IMR-90 (cell line): ENCODE results near the gene LRRFIP1. TPM values are rescaled to one million over a fixed set of nuclear protein-coding genes. Genes with fewer than 3 reads are reported as not detected.

Experiments
- ATAC-seq: fragments of 200-7000 bp; cut with Tn5 transposase; 2 replicates; pipeline ENCODE4 v1.9.1; 2020; ENCODE audit warnings: low read depth, mild to moderate bottlenecking, moderate library complexity
- BruUV-seq: library from RNA; stranded (reverse); fragments of 400-500 nt; replicated peaks from 2 replicates; lab custom pipeline; 2021; lab: Mats Ljungman, UMichigan
- CTCF ChIA-PET: fragments of 300-600 bp; formaldehyde crosslinking; extraction: SDS; loops from one replicate; lab custom pipeline; 2021; ENCODE audit warnings: antibody characterized with exemption; lab: Yijun Ruan, JAX
- POLR2A ChIA-PET: fragments of 300-600 bp; sonication (Branson Sonifier 250); formaldehyde crosslinking; loops from one replicate; lab custom pipeline; 2022; ENCODE audit warnings: antibody characterized with exemption; ENCODE audit not compliant: unreplicated experiment; lab: Charles Lee
- DNase-seq: peaks from one replicate; pipeline ENCODE4 v3.0.0; 2013
- H2AFZ ChIP-seq: replicated peaks from 2 replicates; pipeline ENCODE3; 2013; ENCODE audit warnings: low read length, mild to moderate bottlenecking; ENCODE audit not compliant: poor library complexity
- H2AK5ac ChIP-seq: 2 replicates; pipeline ENCODE4 v1.6.1; 2013; ENCODE audit warnings: low read depth, low read length, inconsistent platforms
- H2AK9ac ChIP-seq: replicated peaks from 2 replicates; pipeline ENCODE3; 2013; ENCODE audit warnings: mild to moderate bottlenecking, low read depth, low read length, moderate library complexity; ENCODE audit not compliant: poor library complexity
- H2BK120ac ChIP-seq: 2 replicates; pipeline ENCODE4 v1.6.1; 2013; ENCODE audit warnings: low read depth, low read length, inconsistent platforms
- H2BK15ac ChIP-seq: 3 replicates; pipeline ENCODE4 v1.6.1; 2013; ENCODE audit warnings: low read depth, low read length, inconsistent platforms
- H2BK20ac ChIP-seq: 2 replicates; pipeline ENCODE4 v1.6.1; 2013; ENCODE audit warnings: low read depth, mild to moderate bottlenecking, inconsistent platforms, low read length, moderate library complexity
- H2BK5ac ChIP-seq: 2 replicates; pipeline ENCODE4 v1.6.1; 2013; ENCODE audit warnings: mild to moderate bottlenecking, low read depth, low read length, inconsistent platforms; ENCODE audit not compliant: poor library complexity, severe bottlenecking
- H3K14ac ChIP-seq: replicated peaks from 2 replicates; pipeline ENCODE4 v1.6.1; 2013; ENCODE audit warnings: low read depth, low read length, inconsistent platforms
- H3K18ac ChIP-seq: 2 replicates; pipeline ENCODE4 v1.6.1; 2013; ENCODE audit warnings: low read depth, low read length, control low read depth
- H3K23ac ChIP-seq: 2 replicates; pipeline ENCODE4 v1.6.1; 2013; ENCODE audit warnings: low read depth, low read length, inconsistent platforms
- H3K27ac ChIP-seq: 2 replicates; pipeline ENCODE4 v1.5.1; 2013; ENCODE audit warnings: mild to moderate bottlenecking, control low read depth, low read length; ENCODE audit not compliant: insufficient read depth
- H3K27me3 ChIP-seq: 2 replicates; pipeline ENCODE4 v1.6.1; 2013; ENCODE audit warnings: low read length; ENCODE audit not compliant: control insufficient read depth, insufficient read depth
- H3K36me3 ChIP-seq: 2 replicates; pipeline ENCODE4 v1.6.1; 2013; ENCODE audit warnings: low read length, mixed read lengths; ENCODE audit not compliant: control insufficient read depth, insufficient read depth
- H3K4ac ChIP-seq: 2 replicates; pipeline ENCODE4 v1.6.1; 2013; ENCODE audit warnings: low read depth, low read length, inconsistent platforms
- H3K4me1 ChIP-seq: 2 replicates; pipeline ENCODE4 v1.6.1; 2013; ENCODE audit warnings: low read length, mixed read lengths; ENCODE audit not compliant: control insufficient read depth, insufficient read depth
- H3K4me2 ChIP-seq: 2 replicates; pipeline ENCODE4 v1.6.1; 2013; ENCODE audit warnings: low read depth, mild to moderate bottlenecking, control low read depth, low read length, moderate library complexity
- H3K4me3 ChIP-seq: 2 replicates; pipeline ENCODE4 v1.5.1; 2013; ENCODE audit warnings: low read depth, mild to moderate bottlenecking, control low read depth, low read length, moderate library complexity; ENCODE audit not compliant: insufficient read depth
- H3K56ac ChIP-seq: 2 replicates; pipeline ENCODE4 v1.6.1; 2013; ENCODE audit warnings: low read length, inconsistent platforms; ENCODE audit not compliant: insufficient read depth; ENCODE audit errors: extremely low read depth
- H3K79me1 ChIP-seq, 2 experiments: 2 replicates each; pipeline ENCODE4 v1.6.1; 2013; ENCODE audit warnings: low read length in 2 of 2, inconsistent platforms in 1 of 2, low read depth in 1 of 2
- H3K9ac ChIP-seq: 2 replicates; pipeline ENCODE4 v1.6.1; 2013; ENCODE audit warnings: low read depth, low read length, control low read depth
- H3K9me1 ChIP-seq: 2 replicates; pipeline ENCODE4 v1.6.1; 2013; ENCODE audit warnings: low read length, inconsistent platforms; ENCODE audit not compliant: insufficient read depth
- H3K9me3 ChIP-seq: 2 replicates; pipeline ENCODE4 v1.6.1; 2013; ENCODE audit warnings: low read length; ENCODE audit not compliant: control insufficient read depth, insufficient read depth
- H4K20me1 ChIP-seq: 2 replicates; pipeline ENCODE4 v1.6.1; 2013; ENCODE audit warnings: low read length, inconsistent platforms; ENCODE audit not compliant: insufficient read depth
- H4K5ac ChIP-seq: 2 replicates; pipeline ENCODE4 v1.6.1; 2013; ENCODE audit warnings: mild to moderate bottlenecking, low read depth, low read length, control low read depth
- H4K8ac ChIP-seq, 2 experiments: 2 replicates each; pipeline ENCODE4 v1.6.1; 2013; ENCODE audit warnings: low read depth in 2 of 2, low read length in 2 of 2, control low read depth in 1 of 2, inconsistent platforms in 1 of 2
- H4K91ac ChIP-seq: 2 replicates; pipeline ENCODE4 v1.6.1; 2013; ENCODE audit warnings: low read depth, low read length, inconsistent platforms; ENCODE audit not compliant: insufficient read depth
- BHLHE40 ChIP-seq: fragments of 150-350 bp; IDR thresholded peaks from 2 replicates; pipeline ENCODE4 v1.6.1; 2016; ENCODE audit warnings: mild to moderate bottlenecking, low read depth, low read length
- CEBPB ChIP-seq: IDR thresholded peaks from 2 replicates; pipeline ENCODE4 v1.6.1; 2012; ENCODE audit warnings: low read depth, low read length, improper control_type of control experiment
- CHD1 ChIP-seq: IDR thresholded peaks from 2 replicates; pipeline ENCODE4 v1.6.1; 2012; ENCODE audit warnings: low read depth, low read length, improper control_type of control experiment
- CTCF ChIP-seq: conservative IDR thresholded peaks from 2 replicates; pipeline ENCODE4 v1.5.1; 2012; ENCODE audit warnings: mild to moderate bottlenecking, low read depth, low read length, improper control_type of control experiment
- ELK1 ChIP-seq: fragments of 150-350 bp; IDR thresholded peaks from 2 replicates; pipeline ENCODE4 v1.6.1; 2016; ENCODE audit warnings: low read depth, mild to moderate bottlenecking, low read length, moderate library complexity, borderline replicate concordance
- FOS ChIP-seq: fragments of 150-350 bp; IDR thresholded peaks from 2 replicates; pipeline ENCODE4 v1.6.1; 2016; ENCODE audit warnings: low read depth, low read length
- MAFK ChIP-seq: IDR thresholded peaks from 2 replicates; pipeline ENCODE4 v1.6.1; 2012; ENCODE audit warnings: low read depth, low read length, improper control_type of control experiment
- MAZ ChIP-seq: IDR thresholded peaks from 2 replicates; pipeline ENCODE4 v1.6.1; 2012; ENCODE audit warnings: low read depth, mild to moderate bottlenecking, low read length, improper control_type of control experiment, moderate library complexity, borderline replicate concordance
- MXI1 ChIP-seq: IDR thresholded peaks from 2 replicates; pipeline ENCODE4 v1.6.1; 2012; ENCODE audit warnings: low read depth, mild to moderate bottlenecking, low read length, moderate library complexity, borderline replicate concordance
- NFE2L2 ChIP-seq: fragments of 150-350 bp; IDR thresholded peaks from 2 replicates; pipeline ENCODE4 v1.6.1; 2016; ENCODE audit warnings: low read depth, mild to moderate bottlenecking, low read length
- POLR2A ChIP-seq: IDR thresholded peaks from 2 replicates; pipeline ENCODE4 v1.6.1; 2012; ENCODE audit warnings: mild to moderate bottlenecking, low read depth, low read length
- RAD21 ChIP-seq: IDR thresholded peaks from 2 replicates; pipeline ENCODE4 v1.6.1; 2012; ENCODE audit warnings: low read length, improper control_type of control experiment
- RCOR1 ChIP-seq: IDR thresholded peaks from 2 replicates; pipeline ENCODE4 v1.6.1; 2012; ENCODE audit warnings: mild to moderate bottlenecking, low read length, improper control_type of control experiment; ENCODE audit not compliant: insufficient replicate concordance
- RFX5 ChIP-seq: IDR thresholded peaks from 2 replicates; pipeline ENCODE4 v1.8.0; 2012; ENCODE audit warnings: low read depth, mild to moderate bottlenecking, low read length, moderate library complexity
- SMC3 ChIP-seq: fragments of 150-350 bp; IDR thresholded peaks from 2 replicates; pipeline ENCODE4 v1.6.1; 2016; ENCODE audit warnings: low read depth, mild to moderate bottlenecking, antibody characterized with exemption, low read length, moderate library complexity
- USF2 ChIP-seq: fragments of 150-350 bp; IDR thresholded peaks from 2 replicates; pipeline ENCODE4 v1.6.1; 2017; ENCODE audit warnings: mild to moderate bottlenecking, antibody characterized with exemption, low read length, low read depth
- WGBS, 2 experiments: methylation state at CpG; one replicate each; pipeline versions ENCODE4 v1.1.5 to v1.1.7; 2013; ENCODE audit warnings: missing lambda C conversion rate in 2 of 2; ENCODE audit not compliant: insufficient read length in 1 of 2; ENCODE audit errors: extremely low coverage in 2 of 2; 5-methylcytosine and 5-hydroxymethylcytosine counted together
- dilution Hi-C: fragments of 300-500 bp; cut with HindIII; formaldehyde crosslinking; loops from one replicate; pipeline ENCODE4 v1.14.3; 2018; ENCODE audit warnings: low sequenced_read_pairs; ENCODE audit not compliant: unreplicated experiment
- in situ Hi-C: fragments of 300-500 bp; cut with MboI; formaldehyde crosslinking; loops from 3 replicates; pipeline ENCODE4 v1.14.3; 2019; ENCODE audit warnings: low sequenced_read_pairs, inconsistent platforms, mixed read lengths
- intact Hi-C: fragments of 100-400 bp; cut with micrococcal nuclease; formaldehyde crosslinking; loops from 2 replicates; pipeline ENCODE4 v1.10.0; 2022
- polyA plus RNA-seq, 3 experiments: library from polyadenylated mRNA; depleted of rRNA; stranded (reverse); fragments of >200 nt; gene quantifications; 2 replicates each; pipeline ENCODE4 v1.2.3, GENCODE V29; 2012; ENCODE audit warnings: low replicate concordance in 1 of 3
- total RNA-seq: library from RNA; depleted of rRNA; stranded (reverse); fragments of >200 nt; gene quantifications from 2 replicates; pipeline ENCODE4 v1.2.3, GENCODE V29; 2012

Gene LRRFIP1
- total and polyA plus RNA-seq, 2 of the 4 experiments (the other 2 are of a cell fraction): 52.2 to 54.4 TPM

- H3K9ac ChIP-seq: no peak overlapping the region
- TF ChIP-seq SMC3 (no peak), RCOR1 (no peak), FOS (no peak), RAD21 (no peak), CEBPB (no peak), MAFK (no peak), MXI1 (no peak), CHD1 (no peak), CTCF (no peak), BHLHE40 (no peak), POLR2A (no peak), MAZ (no peak), NFE2L2 (no peak), USF2 (no peak), ELK1 (no peak), RFX5 (no peak)
- POLR2A ChIA-PET: no interaction called here
- no peak overlapping the region for H4K5ac ChIP-seq
- H4K91ac ChIP-seq: no peak overlapping the region
- H3K4me2 ChIP-seq: no peak overlapping the region
- H2AK5ac ChIP-seq: peak overlapping the region; percentile 26; the same call in 1 of the 2 replicates
- no peak overlapping the region for H3K56ac ChIP-seq
- dilution Hi-C loops (no loop called here), intact Hi-C loops (no loop called here), in situ Hi-C loops (loop anchor here (5.0 kb wide), 1 partner anchor 149 kb away; no protein-coding TSS in a partner anchor)
- no peak overlapping the region for H3K4ac ChIP-seq
- H2BK5ac ChIP-seq: no peak overlapping the region
- WGBS, 2 experiments: 73% methylated on average over 5 of the region's 17 CpGs; no CpG with 5 or more reads in 1 of the 2 experiments
- peaks cover 6% of the 10 kb centered on the region for H3K4me1 ChIP-seq
- no peak overlapping the region for H3K4me3 ChIP-seq
- H3K79me1 ChIP-seq: no peaks in the 10 kb centered on the region
- CTCF ChIA-PET: no interaction called here
- no peak overlapping the region for H3K27ac ChIP-seq
- H2AFZ ChIP-seq: no peak overlapping the region
- H3K9me3 ChIP-seq: no peaks in the 10 kb centered on the region
- H3K27me3 ChIP-seq: no peaks in the 10 kb centered on the region
- DNase-seq (no peak), ATAC-seq (no peak)
- H3K18ac ChIP-seq: no peak overlapping the region
- no peak overlapping the region for H3K14ac ChIP-seq
- H3K23ac ChIP-seq: no peak overlapping the region
- H2AK9ac ChIP-seq: peak overlapping the region; percentile 25
- no peak overlapping the region for H2BK15ac ChIP-seq
- no peak overlapping the region for H2BK120ac ChIP-seq
- no peak overlapping the region for H4K8ac ChIP-seq
- BruUV-seq: no TSS peak
- H3K36me3 ChIP-seq: no peaks in the 10 kb centered on the region
- H4K20me1 ChIP-seq: no peaks in the 10 kb centered on the region
- H2BK20ac ChIP-seq: no peak overlapping the region
- H3K9me1 ChIP-seq: no peaks in the 10 kb centered on the region
Measured at GRCh38 chr2:237593596-237594320, 33.6 kb upstream of the LRRFIP1 start.
